ENCODE measurements around the gene NIPAL4.

NIPAL4 gene

DNA sequence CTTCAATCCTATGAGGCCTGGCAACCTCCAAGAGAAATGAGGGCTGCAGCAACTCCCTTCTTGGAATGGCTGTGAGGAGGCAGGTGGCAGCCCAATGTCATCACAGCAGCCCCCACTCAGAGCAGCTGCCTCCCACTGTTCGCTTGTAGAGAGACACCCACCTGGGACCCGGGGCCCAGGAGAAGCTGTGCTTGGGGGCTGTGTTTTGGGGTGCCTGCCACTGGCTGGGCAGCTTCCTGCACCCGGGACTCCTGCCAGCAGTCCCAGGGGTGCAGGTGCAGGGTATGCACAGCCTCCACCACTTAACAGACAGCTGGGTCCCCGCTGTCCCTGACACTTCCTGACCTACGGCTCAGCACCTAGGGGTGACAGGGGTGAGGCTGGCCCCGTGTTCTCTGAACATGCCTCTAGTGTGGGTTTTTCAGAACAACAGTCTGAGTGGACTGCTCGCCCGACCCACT, 26.2 kb downstream of the NIPAL4 start:
- DNase-seq, result no peak

DNA sequence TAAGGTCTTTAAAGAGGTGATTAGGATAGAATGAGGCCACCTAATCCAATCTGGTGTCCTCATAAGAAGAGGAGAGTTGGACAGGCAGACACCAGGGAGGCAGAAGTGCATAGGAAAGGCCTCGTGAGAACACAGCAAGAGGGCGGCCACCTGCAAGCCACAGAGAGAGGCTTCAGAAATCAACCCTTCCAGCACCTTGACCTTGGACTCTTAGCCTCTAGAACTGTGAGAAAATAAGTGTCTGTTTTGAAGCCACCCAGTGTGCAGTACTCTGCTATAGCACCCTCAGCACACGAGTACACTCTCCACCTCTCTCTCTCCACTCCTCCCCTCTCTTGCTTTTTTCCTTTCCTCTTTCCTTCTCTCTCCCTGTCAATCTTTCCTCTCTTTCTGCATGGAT, 26.8 kb downstream of the NIPAL4 start:
- DNase-seq, result no peak

DNA sequence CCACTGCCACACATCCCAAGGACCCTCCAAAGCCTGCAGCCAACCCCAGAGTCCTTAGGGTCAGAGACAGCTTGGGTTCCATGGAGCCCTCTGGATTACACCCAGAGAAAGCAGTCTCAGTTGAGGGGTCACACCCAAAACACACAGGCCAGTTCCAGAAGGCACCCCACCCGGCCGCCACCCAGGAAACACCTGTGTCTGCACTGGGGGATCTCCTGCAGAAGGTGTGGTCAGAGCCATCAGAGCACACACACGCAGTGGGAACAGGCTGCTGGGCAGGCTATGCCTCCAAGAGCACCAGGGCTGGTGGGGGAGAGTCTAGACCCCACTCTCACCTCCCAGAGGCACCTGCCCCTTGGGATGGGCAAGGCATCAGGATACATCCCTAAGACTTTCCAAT, 27.3 kb downstream of the NIPAL4 start:
- no peak for DNase-seq

DNA sequence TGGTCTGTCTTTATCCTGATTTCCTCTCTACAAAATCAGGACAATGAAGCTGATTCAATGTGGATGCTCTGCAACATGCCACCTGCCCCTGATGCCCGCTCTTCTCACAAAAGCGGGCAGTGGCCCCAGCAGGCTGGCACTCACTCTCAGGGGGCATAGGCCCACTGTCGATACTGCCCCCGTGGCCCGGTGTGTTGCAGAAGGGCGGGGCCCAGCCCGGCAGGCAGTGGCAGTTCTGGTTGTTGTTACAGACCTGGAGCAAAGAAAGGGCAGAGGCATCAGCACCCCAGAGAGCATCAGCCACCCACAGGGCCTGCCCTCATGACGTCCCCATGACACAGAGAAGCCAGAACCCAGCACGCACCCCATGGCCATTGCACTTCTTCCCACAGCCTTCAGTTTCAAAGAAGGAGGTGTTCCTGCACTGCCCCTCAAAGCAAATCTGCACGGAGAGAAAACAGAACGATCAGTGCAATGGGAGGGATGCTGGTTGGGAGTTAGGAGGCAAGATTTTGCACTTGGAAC, 31.5 kb downstream of the NIPAL4 start:
- no peak for DNase-seq

DNA sequence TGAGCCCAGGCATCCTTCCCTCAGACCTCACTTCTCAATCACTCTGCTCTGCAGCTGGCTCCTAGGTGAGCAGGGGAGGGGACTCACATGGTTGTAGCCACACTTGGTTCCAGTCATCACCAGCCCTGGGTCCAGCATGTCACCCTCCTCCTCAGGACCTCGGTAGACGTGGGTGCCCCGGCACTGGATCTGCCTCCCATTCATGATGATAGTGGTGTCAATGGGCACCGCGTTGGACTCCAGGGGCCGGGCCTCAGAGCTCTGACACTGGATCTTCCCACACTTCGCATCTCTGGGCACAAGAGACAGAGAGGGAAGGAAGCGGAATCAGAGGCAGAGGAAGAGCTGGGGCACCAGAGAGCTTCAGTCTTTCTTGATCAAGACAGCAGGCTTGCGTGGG, 32.9 kb downstream of the NIPAL4 start:
- DNase-seq, result no peak

DNA sequence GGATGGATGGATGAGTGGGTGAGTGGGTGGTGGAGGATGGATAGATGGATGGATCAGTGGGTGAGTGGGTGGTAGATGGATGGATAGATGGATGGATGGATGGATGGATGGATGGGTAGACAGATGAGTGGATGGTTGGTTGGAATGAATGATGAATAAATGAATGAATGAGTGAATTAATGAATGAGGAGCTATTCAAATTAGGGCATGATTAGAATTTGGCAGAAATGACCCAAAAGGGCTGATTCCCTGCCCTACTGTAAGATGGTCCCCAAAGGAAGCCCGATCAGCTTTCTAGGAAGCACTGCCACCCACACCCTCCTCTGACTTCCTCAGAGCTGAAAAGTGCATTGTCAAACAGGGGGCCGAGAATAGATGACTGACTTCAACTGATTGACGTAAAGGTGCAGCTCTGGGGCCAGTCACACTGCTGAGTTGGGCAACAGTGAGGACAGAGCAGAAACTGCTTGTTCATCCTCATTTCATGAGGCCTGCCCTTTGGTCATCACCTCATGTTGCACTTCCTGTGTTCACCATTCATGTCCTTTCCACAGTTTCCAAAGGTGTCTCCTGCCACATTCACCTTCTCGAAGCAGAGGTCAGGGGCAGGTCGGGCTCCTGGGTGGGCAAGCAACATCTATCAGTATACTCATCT, 34.3 kb downstream of the NIPAL4 start:
- DNase-seq, result no peak

DNA sequence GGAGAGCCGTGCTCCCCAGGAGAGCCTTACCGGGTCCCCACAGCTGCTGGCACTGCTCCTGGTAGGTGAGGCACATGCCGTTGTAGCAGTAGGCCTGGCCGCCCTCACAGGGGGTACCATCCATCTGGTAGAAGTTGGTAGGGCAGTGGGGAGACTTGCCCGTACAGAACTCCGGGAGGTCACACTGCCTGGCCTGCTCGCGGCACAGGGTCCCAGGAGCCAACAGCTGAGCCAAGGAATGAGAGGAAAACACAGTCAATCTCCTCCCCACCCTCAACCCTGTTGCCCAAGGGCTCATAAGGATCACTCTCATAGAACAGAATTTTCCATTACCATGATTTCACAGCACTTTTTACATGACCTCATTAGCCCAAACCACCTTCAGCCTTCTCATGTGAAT, 36.9 kb downstream of the NIPAL4 start:
- DNase-seq, result no peak

DNA sequence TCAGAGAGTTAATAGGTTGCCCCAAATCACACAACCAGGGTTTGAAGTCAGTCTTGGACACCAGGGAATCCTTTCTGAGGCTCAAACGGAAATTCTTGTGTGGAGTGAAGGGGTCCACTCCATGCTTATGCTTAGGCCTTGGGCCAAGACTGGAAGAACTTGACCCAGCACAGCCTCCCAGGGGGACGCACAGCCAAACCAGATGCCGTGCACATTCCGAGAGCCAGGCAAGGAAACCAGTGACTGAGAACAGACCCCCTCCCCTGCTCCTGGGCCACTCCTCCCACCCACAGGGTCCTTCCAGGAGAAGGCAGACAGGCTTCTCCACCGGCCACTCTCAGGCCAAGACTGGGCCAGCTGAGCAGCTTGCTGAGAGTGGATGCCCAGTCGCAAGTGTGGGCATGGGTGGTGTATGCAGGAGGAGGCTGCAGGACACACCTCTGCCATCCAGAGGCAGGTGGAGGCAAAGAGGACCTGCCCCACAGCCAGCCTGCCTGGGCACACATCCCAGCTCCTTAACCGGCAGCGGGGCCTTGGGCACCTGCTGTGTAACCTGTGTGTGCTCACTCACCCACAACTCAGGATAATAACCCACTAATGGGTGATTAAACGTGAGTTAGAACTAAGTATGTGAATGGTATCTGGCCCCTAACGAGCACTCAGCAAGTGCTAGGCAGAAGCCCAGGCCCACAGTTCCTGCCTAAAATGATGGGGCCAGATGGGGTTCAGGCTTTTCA, 38.0 kb downstream of the NIPAL4 start:
- DNase-seq, result no peak

DNA sequence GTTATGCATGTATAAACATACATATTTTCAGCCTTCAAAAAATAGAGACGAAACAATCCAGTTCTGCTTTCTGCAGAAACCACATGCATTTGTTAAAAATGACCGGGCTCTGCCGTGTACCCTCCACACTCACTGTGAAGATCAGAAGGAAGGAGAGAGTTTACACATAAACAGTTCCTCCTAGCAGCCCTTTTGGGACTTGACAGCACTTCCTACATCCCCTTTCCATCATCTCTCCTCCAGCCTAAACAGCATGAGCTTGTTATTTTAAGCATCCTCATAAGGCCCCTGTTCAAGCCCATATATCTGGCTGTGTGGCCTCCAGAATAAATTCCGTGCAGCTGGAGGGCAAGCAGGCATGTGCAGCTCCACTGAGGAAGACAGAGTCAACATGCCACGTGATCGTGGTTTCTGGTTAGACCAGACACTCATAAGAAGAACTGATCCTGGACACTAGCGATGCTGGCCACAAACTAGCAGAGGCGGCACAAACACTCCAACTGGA, 42.2 kb downstream of the NIPAL4 start:
- DNase-seq, result no peak

DNA sequence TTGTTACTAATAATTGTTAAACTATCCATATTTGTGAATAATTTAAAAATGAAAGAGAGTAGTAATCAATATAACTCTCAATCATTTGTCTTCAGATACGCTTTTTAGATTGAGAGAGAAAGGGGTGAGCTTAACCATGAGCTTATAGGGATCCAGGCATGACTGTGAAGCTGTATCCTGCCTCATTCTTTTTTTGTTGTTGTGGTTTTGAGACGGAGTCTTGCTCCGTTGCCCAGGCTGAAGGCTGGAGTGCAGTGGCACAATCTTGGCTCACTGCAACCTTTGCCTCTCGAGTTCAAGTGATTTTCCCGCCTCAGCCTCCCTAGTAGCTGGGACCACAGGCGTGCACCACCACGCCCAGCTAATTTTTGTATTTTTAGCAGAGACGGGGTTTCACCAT, 44.0 kb downstream of the NIPAL4 start:
- DNase-seq, result no peak

DNA sequence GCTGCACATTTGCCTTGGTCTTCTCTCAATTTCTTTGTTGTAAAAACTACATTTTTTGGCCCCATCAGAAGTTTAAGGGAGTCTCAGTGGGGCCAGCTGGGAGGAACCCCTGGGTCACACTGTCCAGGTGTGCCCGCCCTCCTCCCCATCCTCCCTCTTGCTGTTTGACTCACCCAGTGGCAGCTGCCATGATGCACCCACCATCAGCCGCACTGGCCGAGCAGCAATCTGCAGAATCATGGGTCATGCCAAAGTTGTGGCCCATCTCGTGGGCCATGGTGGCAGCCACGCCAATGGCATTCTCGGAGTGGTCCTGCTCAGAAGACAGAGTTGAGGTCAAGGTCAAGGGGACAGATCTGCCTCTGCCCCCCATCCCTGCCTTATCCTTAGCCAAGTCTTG, 45.5 kb downstream of the NIPAL4 start:
- DNase-seq, result no peak

DNA sequence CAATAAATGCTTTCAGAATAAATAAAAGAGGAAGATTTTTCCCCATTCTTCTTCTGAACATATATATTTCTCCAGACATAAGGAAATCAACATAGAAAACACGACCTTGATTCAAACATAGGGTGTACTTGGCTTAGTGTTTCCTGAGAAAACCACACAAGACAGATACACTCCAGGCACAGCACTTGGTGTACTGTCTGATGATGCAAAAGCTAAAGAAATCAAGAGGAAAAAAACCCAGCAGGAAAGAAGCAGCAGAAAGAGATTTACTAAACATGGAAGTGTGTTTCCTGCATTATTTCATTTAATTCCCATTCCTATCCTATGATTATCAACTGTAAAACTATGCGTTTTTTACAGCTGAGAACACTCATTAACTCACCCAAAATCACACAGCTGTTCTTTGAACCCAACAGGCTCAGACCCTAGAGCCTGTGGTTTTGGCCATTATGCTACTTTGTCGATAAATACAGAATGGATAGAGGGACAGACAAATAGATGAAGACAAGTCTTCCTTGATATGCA, 46.1 kb downstream of the NIPAL4 start:
- DNase-seq, result no peak

DNA sequence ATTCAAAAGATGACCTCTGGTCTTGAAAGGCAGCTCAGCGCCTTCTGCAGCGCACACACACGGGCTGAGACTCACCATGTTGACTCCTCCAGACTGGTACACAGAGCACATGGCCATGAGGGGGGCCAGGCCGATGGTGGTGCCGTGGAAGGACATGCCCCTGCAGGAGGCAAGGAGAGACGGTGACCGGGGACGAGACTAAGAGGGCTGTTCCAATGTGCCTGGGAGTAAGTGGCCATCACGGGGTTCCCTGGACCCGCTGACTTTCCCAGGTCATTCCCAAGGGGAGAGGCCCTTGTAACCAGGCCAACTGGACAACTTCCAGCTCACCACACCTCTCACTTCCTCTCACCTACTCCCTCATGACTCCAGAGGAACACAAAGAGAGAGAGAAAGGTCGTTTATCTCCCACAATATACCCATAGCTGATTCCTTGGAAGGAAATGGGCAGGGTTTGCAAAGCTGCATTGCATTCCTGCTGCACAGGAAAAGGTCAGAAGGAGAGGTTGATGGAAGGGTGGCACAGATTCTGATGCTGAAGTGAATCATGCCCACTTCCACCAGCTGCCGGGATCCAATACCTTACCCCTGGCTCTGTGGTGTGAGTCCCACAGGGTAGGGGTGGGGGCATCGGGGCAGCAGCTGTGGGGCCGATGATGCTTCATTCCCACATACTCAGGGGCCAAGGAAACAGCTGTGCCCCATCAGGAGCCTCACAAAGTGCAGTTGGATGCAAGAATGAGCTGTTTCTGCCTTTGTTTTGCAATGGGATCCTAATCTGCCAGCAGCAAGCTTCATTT, 47.2 kb downstream of the NIPAL4 start:
- DNase-seq, result no peak

DNA sequence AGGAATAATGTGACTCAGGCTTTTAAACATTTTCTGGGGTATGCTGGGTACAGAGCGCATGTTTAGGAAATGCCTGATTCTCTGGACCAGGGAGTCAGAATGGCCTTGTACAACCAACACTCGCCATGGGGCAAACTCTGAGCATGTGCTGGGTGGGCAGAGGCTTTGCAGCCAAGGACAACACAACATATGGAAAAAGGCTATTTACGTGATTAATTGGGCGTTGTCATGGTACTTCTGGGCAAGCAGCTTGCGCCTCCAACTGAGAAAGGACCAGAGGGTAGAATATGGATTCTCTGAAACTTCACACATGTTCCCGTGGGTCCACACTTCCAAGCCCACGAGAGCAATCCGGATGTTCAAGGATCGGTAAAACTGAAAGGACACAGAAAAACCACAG, 49.1 kb downstream of the NIPAL4 start:
- DNase-seq, result no peak

DNA sequence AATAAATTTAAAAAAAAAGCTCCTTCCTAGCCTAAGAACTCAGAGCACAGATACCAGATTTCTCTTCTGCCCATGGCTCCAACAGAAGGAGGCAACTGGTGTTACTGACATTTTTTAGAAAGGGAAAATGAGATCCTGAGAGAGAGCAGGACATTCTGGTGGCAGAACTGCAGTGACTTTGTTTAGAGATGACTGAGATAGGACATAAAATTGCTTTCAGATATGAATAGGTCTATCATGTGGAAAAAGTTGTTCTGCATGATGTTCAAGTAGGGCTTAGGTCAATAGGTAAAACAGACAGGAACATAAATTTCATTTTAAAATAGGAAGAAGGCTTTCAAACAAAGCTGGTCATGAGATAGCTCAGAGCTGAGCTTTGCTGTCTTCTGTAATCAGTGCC, 49.6 kb downstream of the NIPAL4 start:
- DNase-seq, result no peak

DNA sequence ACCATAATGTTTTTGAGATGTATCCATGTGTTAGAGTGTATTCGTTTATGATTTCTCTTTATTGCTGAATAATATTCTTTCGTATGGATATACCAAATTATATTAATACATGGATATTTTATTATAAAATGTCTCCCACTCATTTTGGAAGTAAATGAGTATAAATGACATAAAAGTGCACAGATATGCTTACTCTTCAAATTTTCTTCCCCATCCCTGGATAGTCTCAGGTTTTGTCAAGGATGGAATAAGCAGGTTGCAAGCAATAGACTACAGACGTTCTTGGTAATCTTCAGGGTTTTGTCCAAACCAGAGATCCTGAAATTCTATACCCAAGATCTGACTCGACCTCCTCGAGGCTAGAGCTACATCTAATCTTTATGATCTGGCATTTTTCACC, 50.7 kb downstream of the NIPAL4 start:
- no peak for DNase-seq

DNA sequence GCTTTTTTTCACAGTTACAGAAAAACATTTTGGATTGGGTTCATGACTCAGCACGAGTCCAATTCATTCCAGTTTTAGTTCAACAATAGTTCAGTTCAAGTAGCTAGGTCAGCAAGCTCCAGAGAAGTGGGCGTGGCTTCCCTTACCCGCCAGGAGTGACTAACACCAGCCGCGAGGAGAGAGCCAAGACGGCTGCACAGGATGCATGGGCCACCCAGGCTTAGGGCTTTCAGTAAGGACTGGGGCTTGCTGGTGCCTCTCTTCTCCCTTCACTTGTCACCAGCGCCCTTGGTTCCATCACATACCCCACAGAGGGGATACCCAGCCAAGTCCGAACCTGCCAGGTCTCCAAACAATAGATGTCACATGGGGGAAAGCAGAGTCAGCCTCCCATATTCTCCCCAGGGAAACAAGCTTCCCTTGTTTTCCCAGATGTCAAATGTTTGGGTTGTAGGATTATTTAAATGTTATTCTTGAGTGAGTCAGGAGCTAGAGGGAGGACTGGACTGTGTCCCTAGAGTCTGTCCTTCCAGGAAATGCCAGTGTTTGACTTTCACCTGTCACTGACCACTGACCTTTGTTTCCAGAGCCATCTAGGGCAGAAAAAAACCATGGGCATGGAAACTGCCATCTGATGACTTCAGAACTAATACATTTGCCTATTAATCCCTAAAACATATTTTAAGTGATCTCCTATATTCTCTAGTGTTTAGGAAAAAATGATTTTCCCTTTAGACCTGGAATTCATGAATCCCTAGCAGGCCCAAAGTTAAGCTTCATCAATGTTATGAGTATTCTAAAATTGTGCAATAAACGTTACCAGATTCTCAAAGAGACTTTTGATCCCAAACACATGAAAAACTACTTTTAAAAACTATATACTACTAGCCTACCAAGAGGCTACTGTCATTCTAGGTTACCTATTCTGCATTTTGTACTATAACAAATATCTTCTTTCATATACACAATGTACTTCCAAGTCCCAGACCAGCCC, 51.9 kb downstream of the NIPAL4 start:
- peak; percentile 8 for DNase-seq

DNA sequence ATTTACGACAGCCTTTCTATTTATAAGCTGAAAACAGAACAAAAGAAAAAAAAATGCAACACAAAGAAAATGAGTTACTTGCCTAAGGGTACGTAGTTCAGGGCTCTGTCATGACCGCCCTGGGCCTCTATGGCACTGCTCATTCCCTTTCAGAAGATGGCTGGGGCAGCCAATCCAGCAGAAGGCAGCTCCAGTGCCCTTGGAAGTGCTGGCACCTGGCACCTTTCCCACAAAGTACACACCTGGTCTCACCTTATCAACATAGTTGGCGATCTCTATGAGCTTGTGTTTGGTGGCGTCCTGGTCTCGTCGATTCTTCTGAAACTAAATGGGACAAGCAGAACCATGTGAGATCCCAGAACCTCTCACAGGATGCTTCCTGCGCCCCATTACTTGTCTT, 53.2 kb downstream of the NIPAL4 start:
- no peak for DNase-seq

DNA sequence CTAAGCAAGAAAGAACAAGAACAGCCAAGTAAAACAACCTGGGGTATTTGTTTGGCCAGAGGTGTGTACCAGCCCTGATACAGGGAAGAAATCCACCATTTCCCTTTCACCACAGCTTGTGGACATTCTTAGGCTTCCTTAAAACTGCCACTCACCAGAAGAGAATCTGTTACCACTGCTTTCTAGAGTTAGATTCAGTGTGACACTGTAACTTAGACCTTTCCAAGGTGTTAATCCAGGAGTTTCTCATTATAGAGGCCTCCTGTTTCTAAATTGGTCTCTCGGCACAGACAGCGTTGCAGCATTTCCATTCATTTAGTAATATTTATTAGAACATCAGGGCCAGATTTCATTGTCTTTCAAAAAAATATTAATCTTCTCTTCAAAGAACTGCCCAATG, 55.0 kb downstream of the NIPAL4 start:
- no peak for DNase-seq

DNA sequence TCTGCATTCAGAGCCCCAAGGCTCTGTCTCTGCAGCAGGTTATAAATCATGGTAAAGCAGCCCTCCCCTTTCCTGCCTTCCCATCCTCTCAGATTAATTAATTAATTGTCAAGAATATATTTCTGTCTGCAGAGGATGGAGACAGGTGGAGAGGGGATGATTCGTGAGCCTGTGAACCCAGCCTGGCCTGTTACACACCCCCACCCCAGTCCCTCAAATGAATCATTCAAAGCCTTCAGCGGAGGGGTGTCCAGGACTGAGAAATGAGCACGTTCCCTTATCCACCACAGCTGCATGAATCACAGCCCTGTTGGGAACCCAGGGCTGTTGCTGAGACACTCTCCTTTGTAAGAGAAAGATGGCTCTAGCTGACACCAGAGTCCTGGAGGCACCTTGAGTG, 56.0 kb downstream of the NIPAL4 start:
- DNase-seq, result no peak

DNA sequence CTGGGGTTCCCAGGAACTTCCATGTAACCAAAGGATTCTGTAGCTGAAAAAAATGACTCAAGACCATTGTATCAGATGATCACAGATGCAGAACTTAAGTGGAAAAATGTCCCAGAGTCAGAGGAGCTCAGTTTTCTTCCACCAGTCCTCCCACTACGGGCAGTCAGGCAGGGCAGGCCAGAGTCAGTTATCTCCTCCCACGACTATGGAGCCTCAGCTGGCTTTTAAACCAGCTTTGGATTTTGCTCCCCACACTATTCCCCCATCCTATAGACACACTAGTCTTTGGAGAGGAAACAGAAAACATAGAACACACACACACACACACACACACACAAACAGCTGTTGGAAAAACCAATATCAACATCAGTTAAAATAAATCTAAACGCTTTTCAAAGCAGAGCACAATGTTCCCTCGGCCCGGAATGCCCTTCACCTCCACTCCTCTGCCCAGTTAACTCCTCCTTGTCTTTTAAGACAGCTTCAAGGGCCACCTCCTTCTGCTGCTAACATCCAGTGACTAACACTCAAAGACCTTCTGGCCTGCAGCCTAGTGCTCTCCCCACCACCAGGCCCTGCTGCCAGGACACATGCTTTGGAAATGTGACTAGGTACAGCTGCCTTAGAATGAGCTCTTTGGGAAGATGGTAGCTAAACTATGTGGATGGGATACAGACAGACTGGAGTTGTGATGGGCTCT, 56.8 kb downstream of the NIPAL4 start:
- DNase-seq, result no peak

Data from CD4-positive, alpha-beta T cell treated with Interleukin-21 for 1 hour (primary cell).